Limb (tissue), 2 donors: ENCODE measurements around the gene UGP2.

ENCODE experiments used
- DNase-seq, 2 donors: peaks; one replicate each; pipeline ENCODE4 v3.0.0-alpha.2; 2016; ENCODE audit errors: extremely low spot score in 2 of 2

The UGP2 gene

GRCh38 chr2:63863707-63864106 lies 22.0 kb downstream of the UGP2 start:
- no peak for DNase-seq

- DNase-seq, result no peak
Measured at GRCh38 chr2:63865159-63865799, 23.6 kb downstream of the UGP2 start.

- no peak for DNase-seq
Measured at GRCh38 chr2:63866009-63866709, 24.5 kb downstream of the UGP2 start.

- DNase-seq, result no peak
Measured at GRCh38 chr2:63870679-63871078, 29.0 kb downstream of the UGP2 start.

GRCh38 chr2:63871864-63872263 lies 30.2 kb downstream of the UGP2 start:
- DNase-seq, result no peak

GRCh38 chr2:63872571-63873328 lies 31.1 kb downstream of the UGP2 start:
- no peak for DNase-seq

GRCh38 chr2:63874204-63875130 lies 32.8 kb downstream of the UGP2 start:
- DNase-seq, result no peak

GRCh38 chr2:63875131-63875527 lies 33.4 kb downstream of the UGP2 start:
- DNase-seq, result no peak

GRCh38 chr2:63875559-63876245 lies 34.0 kb downstream of the UGP2 start:
- DNase-seq, result no peak

- no peak for DNase-seq
Measured at GRCh38 chr2:63876311-63876710, 34.6 kb downstream of the UGP2 start.

- DNase-seq, result no peak
Measured at GRCh38 chr2:63878486-63878885, 36.8 kb downstream of the UGP2 start.

- no peak for DNase-seq
Measured at GRCh38 chr2:63879876-63880433, 38.3 kb downstream of the UGP2 start.

- no peak for DNase-seq
Measured at GRCh38 chr2:63880625-63881024, 38.9 kb downstream of the UGP2 start.

GRCh38 chr2:63881205-63881604 lies 39.5 kb downstream of the UGP2 start:
- DNase-seq, result no peak

- no peak for DNase-seq
Measured at GRCh38 chr2:63882395-63883105, 40.9 kb downstream of the UGP2 start.

- no peak for DNase-seq
Measured at GRCh38 chr2:63886445-63886844, 44.7 kb downstream of the UGP2 start.

GRCh38 chr2:63888053-63888452 lies 46.4 kb downstream of the UGP2 start:
- no peak for DNase-seq

- peak; percentile 44 to 58 for DNase-seq
Measured at GRCh38 chr2:63888490-63889402, 47.0 kb downstream of the UGP2 start.

- DNase-seq, result no peak
Measured at GRCh38 chr2:63890678-63891077, 49.0 kb downstream of the UGP2 start.
